HG03039 (cell line): Measurements from ENCODE around the gene TNP1.

Experiments
- ATAC-seq: cut with Tn5 transposase; IDR thresholded peaks from one replicate; pipeline ENCODE4 v1.9.1; 2021; ENCODE audit warnings: mild to moderate bottlenecking, moderate library complexity; ENCODE audit not compliant: unreplicated experiment

Gene TNP1

DNA sequence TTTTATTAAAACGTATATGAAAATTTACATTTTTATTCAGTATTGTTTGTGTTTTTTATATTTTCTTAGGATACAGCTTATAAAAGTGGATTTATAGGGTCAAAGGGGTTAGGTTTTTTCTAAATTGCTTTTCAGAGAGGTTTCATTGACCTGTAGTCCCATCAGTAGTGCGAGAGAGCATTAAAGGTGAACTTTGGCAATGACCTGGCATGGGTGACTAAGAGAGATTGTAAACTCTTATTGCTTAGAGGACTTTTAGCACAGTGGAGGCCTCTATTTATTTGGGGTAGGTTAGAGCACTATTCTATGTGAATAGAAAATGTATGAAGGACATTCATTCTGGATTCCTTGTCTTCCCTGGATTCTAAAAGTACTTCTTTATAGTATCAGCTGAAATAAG, 16.0 kb upstream of the TNP1 start:
- no peak for ATAC-seq

DNA sequence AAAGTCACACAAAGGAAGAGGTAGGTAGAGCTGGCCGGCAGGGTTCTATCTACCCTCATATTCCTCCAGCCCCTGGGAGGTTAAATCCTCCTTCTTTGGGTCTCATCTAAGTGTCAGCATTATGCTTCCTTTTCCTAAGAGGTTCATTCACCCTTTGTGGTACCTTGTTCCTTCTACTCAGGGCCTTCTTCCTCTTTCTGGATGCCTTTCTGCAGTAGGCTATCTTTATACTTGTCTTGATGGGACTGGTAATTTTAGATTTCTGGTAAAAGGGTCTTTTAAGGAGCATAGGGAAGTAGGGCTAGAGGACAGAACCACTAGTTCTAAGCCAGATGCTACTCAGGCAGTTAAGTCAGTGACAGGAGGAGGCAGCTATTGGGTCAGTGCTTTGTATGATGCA, 13.7 kb upstream of the TNP1 start:
- no peak for ATAC-seq

DNA sequence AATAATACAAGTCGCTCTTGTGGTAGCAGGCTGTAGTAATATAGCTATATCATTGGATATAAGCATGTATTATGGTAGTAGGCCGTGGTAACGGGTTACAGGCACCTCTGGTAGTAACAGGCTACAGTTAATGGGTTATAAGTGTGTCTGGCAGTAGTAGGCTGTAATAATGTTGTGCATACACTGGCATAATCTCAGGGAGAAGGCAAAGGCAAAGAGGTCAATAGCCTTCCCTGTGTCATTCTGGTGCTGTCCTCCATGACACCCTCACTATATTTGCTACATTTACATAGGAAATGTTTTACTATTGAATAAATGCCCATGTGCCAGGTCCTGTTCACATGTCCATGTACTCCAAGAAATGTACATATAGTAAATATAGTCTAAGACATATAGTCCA, 12.8 kb upstream of the TNP1 start:
- no peak for ATAC-seq

DNA sequence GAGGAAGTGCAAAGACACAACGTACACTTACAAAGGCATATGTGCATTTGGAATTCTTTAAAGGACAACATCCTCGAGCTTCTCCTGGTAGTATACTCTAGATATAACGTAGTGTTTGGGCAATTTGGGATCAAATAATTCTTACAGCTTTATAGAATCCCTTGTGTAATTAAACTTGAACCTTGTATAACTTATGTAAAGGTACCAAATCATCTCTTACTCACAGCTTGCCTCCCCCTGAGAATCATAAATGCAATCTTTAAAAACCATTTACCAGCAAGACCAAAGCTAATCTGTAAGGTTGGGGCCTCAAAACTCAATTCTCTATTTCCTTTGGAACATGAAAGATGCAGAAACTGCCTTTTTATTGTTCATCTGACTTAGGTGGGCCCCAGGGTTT, 12.2 kb upstream of the TNP1 start:
- ATAC-seq, result no peak

DNA sequence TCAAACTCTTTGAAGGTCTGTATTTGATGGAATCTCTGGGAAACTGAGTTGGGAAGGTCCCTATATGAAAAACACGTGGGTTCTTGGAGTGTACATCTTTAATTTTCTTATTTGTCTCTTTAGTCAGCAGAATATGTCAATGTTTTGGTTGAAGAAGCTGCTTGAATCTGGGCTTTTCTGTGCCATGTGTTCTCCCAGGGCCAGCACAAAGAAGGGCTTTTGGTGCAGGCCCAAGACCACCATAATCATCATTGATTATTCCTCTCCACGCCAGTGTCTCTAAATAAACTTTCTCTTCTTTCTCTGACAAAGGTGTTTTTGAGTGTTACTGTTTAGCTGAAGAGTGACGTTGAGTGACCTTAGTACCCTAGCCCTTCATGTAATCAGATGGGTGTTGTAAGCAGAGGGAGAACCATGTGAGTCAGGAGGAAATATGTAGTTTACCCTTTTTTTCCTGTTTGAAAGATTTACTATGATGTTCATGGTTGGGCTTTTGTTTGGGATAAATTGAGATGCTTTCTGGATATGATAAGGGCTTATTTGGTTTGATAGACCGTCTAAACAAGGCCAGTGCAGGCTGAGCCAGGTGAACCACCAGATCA, 11.6 kb upstream of the TNP1 start:
- ATAC-seq, result no peak

DNA sequence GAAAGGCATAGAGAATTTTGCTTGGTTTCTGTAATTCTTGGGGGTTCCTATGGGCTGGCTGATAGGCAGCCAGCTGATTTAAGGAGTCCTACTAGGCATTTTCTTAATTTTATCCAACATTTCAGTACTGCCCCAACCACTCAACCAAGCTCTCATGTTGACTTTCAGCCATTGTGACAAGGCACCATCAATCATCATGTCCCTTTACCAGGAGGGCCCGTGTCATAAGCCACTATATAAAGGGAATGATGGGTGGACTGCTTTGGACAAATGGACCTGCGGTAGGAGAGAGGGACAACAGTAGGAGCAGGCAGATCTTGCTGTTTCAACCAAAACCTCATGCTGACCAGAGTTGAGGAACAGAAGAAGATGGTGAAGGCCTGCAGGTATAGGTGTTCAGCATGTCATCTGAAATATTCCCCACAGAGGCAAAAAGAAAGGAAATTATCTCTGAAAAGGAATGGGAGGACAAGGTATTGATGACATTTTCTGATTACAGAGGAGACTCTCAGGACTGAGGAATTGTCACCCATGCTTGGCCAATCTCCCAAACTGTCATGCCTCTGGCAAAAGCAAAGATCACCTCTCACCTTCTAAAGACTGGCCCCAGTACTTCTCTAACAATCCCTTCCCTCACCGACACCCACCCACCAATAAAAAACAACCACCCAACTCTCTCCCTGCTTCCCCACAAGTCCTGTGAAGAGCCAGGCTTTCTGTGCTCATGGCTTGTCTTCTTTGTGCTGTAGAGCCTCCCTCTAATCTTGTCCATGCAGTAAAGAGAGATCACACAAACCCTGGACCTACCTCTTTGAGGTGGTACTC, 10.9 kb upstream of the TNP1 start:
- no peak for ATAC-seq

DNA sequence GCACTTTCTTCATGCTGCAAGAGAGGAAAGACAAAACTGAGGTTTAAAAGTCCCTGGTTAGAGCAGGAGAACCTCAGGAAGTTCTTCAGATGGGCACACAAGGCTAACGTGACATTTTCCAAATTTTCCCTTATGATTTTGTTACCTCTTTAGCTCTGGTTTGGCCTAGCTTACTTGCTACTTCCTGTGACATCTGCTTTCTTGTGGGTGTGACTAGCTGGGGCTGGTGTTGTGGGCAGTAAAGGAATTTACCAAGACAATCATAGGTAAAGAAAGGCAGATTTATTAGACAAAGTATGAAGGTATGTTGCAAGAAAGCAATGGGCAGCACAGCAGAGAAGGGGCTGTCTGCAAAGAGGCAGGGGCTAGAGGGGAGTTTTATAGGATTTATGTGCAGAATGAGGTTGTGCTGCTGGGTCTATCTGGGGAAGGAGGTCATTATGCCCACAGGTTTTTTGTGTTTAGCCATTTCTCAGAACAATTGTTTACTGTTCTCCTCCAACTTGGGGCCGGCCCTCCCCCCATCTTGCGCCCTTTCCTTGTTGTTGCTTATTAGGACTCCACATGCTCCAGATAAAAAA, 6.7 kb upstream of the TNP1 start:
- no peak for ATAC-seq

DNA sequence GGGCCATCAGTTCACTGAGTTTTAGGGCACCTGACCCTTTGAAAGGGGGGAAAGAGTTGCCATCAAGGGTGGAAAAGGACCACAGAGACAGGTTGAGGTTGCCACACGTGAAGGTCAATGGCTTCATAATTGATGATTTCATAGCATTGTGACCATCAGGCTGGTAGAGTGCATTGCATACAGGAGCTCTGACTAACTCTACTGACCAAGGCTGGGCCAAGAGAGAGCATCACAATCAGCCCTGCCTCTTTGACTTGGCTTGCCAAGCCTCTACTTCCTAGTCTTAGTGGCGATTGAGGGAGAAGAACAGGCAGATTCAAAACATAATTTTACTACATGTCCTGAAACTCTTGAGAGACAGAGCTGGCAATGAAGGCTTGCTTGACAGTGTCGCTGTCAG, 5.8 kb upstream of the TNP1 start:
- no peak for ATAC-seq

DNA sequence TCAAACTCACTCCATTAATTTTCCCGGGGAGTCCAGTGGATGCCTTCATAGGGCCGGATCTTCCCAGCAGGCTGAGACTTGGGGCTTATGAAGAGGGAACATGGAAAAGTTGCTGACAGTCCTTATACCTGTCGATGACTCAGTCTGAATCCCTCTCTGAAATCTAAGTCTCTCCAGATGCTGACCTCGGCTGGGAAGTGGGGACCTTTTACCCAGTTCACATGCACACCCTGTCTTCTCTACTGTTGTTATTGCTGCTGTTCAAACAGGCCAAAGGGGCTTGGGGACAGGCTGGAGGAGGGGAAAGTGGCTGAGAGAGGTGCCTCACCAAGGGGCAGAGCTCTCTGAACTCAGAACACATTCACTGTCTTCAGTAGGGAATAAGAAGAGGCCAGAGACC, 4.1 kb upstream of the TNP1 start:
- no peak for ATAC-seq

DNA sequence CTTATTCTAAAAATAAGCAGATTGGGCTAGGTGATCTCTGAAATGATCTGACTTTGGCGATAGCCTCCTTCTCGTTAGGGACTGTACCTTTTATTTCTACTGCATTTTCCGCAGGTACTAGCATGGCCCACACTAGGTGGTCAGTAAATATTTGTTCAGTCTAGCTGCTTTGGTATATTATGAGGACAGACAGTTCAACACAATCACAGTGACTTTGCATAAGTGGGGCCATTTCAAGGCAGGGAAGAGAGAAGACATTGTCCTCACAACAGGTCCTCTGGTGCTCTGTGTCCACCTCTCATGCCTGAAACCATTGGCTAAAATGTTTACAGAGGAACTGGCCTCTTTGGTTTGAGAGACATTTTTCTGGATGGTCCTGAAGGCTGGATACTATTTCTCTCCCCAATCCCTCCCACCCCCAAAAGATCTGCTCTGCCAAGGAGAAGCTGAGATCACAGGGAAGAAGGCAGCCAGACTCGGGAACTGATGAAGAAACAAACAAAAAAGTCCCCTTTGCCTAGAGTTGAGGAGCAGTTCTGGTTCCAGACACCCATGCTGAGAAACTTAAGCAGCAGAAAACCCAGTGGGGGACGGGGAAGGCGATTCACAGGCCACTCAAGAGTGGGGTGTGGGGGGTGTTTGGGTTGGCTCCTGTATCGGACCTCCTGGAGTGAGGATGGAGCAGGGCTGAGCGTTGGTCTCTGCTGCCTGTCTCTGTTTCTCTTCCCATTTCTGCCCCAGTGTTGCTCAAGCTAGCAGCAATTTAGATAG, 2.9 kb upstream of the TNP1 start:
- ATAC-seq, result no peak

DNA sequence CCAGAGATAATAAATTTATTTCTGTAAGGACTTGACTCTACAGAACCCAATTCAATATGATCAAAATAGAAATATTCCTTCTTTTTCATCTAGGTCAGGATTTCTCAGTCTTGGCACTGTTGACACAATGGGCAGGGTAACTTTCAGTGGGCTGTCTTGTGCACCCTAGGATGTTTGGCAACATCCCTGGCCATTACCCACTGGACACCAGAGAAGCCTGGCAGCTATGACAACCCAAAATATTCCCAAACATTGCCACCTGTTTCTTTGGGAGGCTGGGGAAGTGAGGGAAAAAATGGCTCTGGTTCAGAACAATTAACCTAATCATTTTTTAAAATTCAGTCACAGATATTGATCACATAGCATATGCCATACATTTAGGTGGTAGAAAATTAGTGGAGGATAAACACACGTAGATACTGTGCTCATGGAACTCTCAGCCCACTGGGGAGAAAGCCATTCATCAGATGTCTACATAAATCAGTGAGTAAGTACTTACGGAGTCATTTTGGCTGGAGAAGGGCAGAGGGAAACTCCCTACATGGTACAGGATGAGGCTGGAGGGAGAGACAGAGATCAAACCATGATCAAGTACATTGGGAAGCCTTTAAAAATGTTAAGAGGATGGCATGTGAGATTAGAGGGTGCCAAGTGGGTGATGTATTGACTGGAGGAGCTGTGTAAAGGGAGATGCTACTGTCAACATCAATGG, 718 bp upstream of the TNP1 start:
- ATAC-seq, result no peak

DNA sequence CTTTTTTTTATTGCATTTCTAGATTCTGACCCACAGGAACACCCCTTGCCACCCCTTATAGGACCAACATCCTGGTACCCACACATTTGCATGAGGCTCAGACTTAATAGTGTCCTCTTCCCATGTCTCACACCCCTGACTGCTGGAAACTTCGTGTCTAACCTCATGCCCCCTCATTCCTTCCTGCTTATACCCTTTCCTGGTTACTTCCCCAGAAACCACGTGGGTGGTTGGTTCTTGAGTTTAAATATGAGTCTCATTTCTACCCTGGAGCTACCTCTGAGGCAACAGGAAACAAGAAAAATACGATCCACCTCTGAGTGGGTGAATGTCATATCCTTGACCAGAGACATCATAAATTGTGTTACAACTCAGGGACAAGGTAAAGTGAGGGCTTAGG, 1.6 kb downstream of the TNP1 start:
- no peak for ATAC-seq

DNA sequence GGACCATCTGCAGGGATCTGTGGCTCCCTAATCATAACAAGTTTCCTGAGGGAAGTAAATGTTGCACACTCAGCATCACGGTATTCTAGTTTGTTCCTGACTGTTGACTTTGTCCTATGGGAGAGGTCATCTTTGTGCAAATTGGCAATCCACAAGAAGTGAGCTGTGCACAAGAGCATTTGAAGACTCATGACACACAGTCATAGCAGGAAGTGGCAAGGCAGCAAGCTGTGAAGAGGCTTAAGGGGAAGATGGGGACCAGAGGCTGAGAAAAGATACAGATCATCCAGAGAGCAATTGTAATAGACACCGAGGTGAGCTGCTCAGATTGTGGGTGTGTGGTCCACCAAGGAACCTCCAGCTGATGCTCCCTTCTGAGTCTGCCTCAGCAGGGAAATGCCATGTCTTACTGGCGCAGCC, 2.7 kb downstream of the TNP1 start:
- ATAC-seq, result no peak

DNA sequence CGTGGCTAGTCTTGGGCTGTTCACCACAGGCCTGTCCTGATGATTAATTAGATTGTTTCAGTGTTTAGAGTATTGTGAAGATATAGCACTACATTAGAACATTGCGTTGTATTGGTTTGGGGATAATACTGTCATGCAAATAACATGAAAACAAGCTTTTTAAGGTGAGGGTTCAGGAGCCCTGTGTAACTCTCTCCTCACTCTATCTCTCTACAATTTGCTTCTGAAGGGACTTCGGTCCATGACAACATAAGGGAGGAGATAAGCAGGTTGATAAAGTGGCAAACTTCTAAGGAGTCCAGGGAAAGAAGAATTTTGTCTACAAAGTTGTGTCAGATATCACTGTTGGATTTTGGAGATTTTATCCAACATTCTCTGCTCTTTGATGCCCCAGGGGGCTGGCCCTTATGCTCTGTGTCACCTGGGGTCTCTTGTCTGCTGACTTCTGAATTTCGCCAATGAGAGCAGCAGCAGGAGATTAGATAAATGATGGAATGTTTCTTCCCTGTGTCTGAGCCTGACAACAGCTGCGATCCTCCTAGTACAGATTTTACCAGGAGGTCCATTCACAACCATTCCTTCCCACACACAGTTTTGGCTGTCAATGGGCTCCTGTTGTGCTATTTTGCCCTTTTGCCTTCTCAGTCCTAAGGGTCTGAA, 3.3 kb downstream of the TNP1 start:
- no peak for ATAC-seq

DNA sequence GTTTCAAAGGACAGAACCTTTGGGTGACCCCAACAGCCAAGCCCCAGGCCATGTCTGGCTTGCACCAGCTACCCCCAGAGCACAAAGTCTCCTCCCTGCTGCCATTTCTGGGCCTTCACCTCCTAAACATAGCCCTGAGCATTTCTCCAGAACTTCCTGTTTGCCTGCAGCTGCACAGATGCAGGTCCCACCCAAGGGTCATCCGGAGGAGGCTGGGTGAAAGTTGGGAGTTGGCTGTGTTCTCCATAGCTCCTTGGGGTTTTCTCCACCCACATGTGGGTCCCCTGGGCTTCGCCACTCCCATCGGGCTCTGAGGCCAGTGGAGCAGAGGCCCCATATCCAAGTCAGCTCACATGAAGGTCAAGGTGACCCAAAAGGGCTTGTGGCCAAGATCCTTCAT, 4.3 kb downstream of the TNP1 start:
- ATAC-seq, result no peak

DNA sequence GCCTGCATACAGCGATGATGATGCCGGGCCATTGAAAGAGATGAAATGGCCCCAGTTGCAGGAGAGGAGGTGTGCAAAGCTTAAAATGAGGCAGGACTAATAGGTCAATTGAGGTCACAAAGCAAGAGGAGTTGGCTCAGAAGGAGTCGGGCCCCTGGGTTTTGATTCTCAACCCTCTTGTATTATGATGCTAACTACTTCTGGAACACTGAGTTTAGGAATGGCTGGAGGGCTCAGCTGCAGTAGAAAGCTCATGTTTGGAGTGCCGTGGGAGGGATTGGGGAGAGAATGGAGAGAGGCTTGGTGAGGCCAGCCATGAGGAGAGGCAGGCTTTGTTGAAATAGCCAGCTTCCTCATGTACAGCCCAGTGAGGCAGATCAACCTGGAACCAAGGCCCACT, 4.8 kb downstream of the TNP1 start:
- no peak for ATAC-seq

DNA sequence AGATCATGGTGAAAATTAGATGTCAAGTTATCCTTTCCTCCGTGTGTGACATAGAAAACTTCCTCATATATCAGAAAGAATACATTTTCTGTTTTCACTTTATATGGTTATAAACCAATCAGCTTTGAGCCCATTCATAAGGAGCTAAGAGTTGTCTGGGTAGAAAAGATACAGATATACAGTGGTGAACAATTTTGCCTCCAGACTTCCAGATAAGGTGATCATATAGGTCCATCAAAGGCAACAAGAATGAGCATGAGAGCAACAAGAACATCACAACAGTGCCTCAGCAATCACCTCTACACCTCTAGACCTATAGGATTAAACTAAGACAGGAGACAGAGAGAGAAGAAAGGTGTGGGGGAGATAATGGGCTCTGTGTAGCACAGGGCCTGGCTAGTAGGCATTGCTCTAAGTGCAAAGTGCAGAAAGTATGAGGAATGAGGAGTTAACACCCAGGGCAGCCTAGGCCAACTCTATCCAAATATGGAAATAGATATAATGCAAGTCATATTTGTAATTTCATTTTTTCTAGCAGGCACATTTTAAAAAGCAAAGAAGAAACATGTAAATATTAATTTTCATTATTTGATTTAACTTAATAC, 8.3 kb downstream of the TNP1 start:
- ATAC-seq, result no peak

DNA sequence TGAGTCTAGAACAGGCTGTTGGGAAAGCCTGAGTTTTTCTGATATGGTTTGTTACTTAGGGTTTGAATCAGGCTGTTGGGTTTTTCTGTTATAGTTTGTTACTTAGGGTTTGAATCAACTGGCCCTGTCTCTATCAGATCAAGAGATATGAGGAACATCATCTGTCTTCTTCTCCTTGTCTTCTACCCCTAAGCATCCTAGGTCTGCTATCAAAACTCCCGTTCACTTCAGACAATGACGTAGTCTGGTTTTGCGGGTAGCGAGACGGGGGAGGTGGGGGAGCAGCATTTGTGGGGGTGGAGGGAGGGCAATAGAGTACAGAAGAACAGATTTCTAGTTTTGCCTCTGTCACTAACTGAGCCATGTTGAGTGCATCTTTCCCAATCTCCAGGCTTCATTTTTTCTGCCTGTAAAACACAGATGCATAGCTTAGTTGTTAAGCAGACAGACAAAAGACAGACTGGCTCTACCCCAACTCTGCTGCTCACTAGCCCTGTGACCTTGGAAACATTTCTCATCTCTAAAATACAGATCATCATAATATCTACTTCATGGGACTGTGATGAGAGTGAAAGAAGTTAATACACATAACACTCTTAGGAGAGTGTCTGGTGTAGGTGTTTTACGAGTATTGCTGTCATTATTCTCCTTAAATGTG, 9.1 kb downstream of the TNP1 start:
- no peak for ATAC-seq

DNA sequence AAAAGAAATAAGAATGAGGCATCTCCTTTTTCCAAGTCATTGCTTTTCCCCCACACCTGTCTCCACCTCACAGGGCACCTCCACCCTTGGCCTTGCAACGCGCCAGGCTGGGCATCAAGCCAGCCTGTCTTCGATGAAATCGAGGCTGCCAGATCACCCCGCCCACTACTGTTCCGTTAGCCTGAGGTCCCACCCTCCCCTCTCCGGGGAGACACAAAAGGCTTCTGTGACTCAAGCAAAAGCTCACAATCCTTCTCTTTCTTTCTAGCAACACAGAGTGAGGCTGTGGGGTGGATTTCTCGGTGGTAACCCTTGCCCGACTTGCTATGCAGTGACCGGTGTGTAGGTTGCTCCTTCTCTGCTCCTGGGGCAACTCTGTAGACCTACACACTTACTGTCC, 9.9 kb downstream of the TNP1 start:
- no peak for ATAC-seq

DNA sequence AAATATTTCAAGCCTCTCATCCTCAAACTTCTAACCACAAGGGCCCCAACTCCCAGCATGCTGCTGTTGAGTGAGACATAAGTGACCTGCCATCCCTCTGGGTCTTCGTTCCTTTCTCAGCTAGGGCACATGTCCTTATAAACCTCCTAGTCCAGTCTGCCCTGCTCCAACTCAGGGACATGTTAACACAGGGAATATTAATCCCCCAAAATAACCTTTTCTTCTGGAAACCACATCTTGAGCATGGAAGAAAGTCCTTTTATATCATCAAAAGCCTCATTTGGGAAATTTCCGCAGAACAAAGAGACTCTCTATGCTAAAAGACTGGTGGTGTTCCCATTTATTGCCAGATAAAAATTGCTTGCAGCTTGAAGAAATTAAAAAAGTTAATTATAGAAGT, 14.4 kb downstream of the TNP1 start:
- no peak for ATAC-seq
